Thoracic aorta (tissue), 2 donors: ENCODE data around the gene BMP8A. TPM values are rescaled to one million over a fixed set of nuclear protein-coding genes. Genes with fewer than 3 reads are reported as not detected.

Experiments
- ATAC-seq: fragments of 150-250 bp; one replicate; pipeline ENCODE4 v1.8.0; 2017; ENCODE audit warnings: low read depth; ENCODE audit not compliant: insufficient number of reproducible peaks, low FRiP score
- DNase-seq: peaks from one replicate; pipeline ENCODE4 v3.0.0-alpha.2; 2020; ENCODE audit warnings: low spot score
- H3K27ac ChIP-seq, 2 donors: fragments of 200-600 bp; sonication (generic); 1 replicate in 1 of 2; 2 replicates in 1 of 2; pipeline ENCODE4 v1.5.1; 2016; ENCODE audit warnings: mild to moderate bottlenecking in 2 of 2, moderate library complexity in 2 of 2
- H3K27me3 ChIP-seq: fragments of 200-600 bp; sonication (generic); replicated peaks from 2 replicates; pipeline ENCODE4 v1.6.0; 2016; ENCODE audit warnings: mild to moderate bottlenecking; ENCODE audit not compliant: insufficient read depth
- H3K36me3 ChIP-seq: fragments of 200-600 bp; sonication (generic); one replicate; pipeline ENCODE4 v1.5.1; 2016
- H3K4me1 ChIP-seq, 2 donors: fragments of 200-600 bp; sonication (generic); 1 replicate in 1 of 2; 2 replicates in 1 of 2; pipeline versions ENCODE4 v1.5.1 to v1.6.0; 2016; ENCODE audit warnings: low read depth in 2 of 2, mild to moderate bottlenecking in 1 of 2; ENCODE audit not compliant: control insufficient read depth in 1 of 2
- H3K4me3 ChIP-seq: fragments of 200-600 bp; sonication (generic); 2 replicates; pipeline ENCODE4 v1.5.1; 2016; ENCODE audit warnings: mild to moderate bottlenecking
- H3K9me3 ChIP-seq: fragments of 200-600 bp; sonication (generic); 2 replicates; pipeline ENCODE4 v1.5.1; 2016
- CTCF ChIP-seq: fragments of 200-600 bp; sonication (generic); IDR thresholded peaks from one replicate; pipeline ENCODE4 v1.5.1; 2019; ENCODE audit warnings: antibody characterized with exemption
- total RNA-seq, 2 donors: library from RNA; depleted of rRNA; stranded (reverse); fragments of >200 nt; gene quantifications; one replicate each; pipeline versions ENCODE4 v1.1.0 to v1.2.3, GENCODE V29; 2016

BMP8A gene
- total RNA-seq, 2 donors from 2014 or later: not detected

GRCh38 chr1:39554277-39554676 lies 62.8 kb downstream of the BMP8A start:
- no peak for TF ChIP-seq CTCF
- Histone ChIP-seq H3K9me3 (no peaks in the 10 kb centered on the region), H3K27me3 (no peaks in the 10 kb centered on the region), H3K4me1 (peaks cover 0 to 8% of the 10 kb centered on the region in 2 donors), H3K36me3 (no peaks in the 10 kb centered on the region), H3K27ac (no peak overlapping the region), H3K4me3 (no peak overlapping the region)
- ATAC-seq (no peak), DNase-seq (no peak)

DNA sequence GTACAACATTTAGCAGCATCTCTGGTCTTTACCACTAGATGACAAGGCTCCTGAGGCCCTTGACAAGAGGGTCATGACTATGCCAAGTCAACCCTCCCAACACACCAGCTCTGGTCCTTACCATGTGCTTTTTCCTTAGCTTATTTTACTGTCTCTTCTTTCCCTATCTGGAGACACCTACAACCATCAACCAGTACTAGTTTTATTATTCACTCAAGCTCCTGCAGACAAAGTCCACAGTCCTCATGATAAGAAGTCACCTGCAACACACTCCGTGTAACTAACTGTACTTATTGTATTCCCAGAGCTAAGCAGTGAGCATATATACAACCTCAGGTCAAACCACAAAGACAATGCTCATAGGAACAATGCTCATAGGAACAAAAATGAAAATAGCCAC lies 69.8 kb downstream of the BMP8A start:
- Histone ChIP-seq H3K9me3 (no peaks in the 10 kb centered on the region), H3K27me3 (no peaks in the 10 kb centered on the region), H3K4me3 (no peak overlapping the region), H3K36me3 (peaks cover 51% of the 10 kb centered on the region), H3K27ac (no peak overlapping the region), H3K4me1 (peaks cover 0 to 8% of the 10 kb centered on the region in 2 donors)
- ATAC-seq (no peak), DNase-seq (no peak)
- TF ChIP-seq CTCF: no peak

GRCh38 chr1:39562886-39563285 lies 71.5 kb downstream of the BMP8A start:
- no peaks in the 10 kb centered on the region for H3K27me3 ChIP-seq
- no peak for ATAC-seq
- no peak for DNase-seq
- no peak overlapping the region for H3K27ac ChIP-seq
- H3K9me3 ChIP-seq: no peaks in the 10 kb centered on the region
- no peak overlapping the region for H3K4me3 ChIP-seq
- peaks cover 0 to 8% of the 10 kb centered on the region in 2 donors for H3K4me1 ChIP-seq
- peaks cover 61% of the 10 kb centered on the region for H3K36me3 ChIP-seq
- no peak for TF ChIP-seq CTCF

DNA sequence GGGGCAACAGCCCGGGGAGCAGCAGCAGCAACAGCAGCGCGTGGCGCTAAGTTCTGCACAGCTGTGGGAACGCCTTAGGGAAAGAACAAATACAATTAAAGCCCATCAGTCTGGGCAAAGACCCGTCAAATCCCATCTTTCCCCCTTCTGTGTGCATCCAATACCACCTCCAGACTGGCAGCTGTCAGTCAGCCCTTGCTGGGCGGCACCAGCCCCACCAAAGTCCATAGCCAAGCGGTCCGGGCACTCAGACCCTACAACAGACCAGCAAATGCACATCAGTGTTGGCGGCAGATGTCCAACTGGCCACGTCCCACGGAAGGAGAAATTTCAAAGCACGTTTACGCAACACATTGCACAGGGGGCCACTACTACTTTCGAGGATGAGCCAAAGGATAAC lies 72.2 kb downstream of the BMP8A start:
- Histone ChIP-seq H3K36me3 (peaks cover 69% of the 10 kb centered on the region), H3K4me3 (no peak overlapping the region), H3K27me3 (no peaks in the 10 kb centered on the region), H3K4me1 (peaks cover 0 to 2% of the 10 kb centered on the region in 2 donors), H3K27ac (no peak overlapping the region), H3K9me3 (no peaks in the 10 kb centered on the region)
- DNase-seq (no peak), ATAC-seq (no peak)
- TF ChIP-seq CTCF: no peak

DNA sequence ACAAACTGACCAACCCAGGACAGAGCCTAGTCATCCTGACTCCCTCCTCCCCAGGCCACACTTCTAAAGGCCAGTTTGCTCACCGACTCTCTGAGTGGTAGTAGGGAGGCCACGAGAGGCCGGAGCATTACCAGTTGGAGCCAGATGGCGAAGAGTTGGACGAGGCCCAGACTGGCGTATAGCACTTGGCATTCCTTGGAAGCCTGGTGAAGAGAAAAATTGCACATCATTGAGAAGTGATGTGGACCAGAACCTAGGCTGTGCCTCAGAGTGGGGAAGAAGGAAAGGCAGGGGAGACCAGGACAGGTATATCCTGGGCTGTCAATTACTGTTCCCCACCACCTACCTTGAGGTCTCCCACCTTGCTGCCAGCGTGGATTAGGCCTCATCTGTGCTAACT lies 72.9 kb downstream of the BMP8A start:
- no peak for TF ChIP-seq CTCF
- H3K27ac ChIP-seq: no peak overlapping the region
- no peak for ATAC-seq
- H3K4me3 ChIP-seq: no peak overlapping the region
- peaks cover 75% of the 10 kb centered on the region for H3K36me3 ChIP-seq
- no peaks in the 10 kb centered on the region for H3K9me3 ChIP-seq
- no peaks in the 10 kb centered on the region for H3K4me1 ChIP-seq
- H3K27me3 ChIP-seq: no peaks in the 10 kb centered on the region
- no peak for DNase-seq
